ENCODE data around the gene CFAP61.

Gene CFAP61

GRCh38 chr20:20331817-20332216 lies 279.5 kb downstream of the CFAP61 start:
- H3K36me3 ChIP-seq (replicated peaks) = no peaks in the 10 kb centered on the region

GRCh38 chr20:20333866-20334265 lies 281.5 kb downstream of the CFAP61 start:
- H3K36me3 ChIP-seq (replicated peaks) = no peaks in the 10 kb centered on the region
- DNase-seq = no peak
- in situ Hi-C loops (cut with HindIII; ENCODE audit: low pct_ligation_motif_present, low sequenced_read_pairs) = no loop called here
- no peaks in the 10 kb centered on the region for H3K27me3 ChIP-seq (replicated peaks)
- no peak overlapping the region for H3K27ac ChIP-seq
- no peak overlapping the region for H3K4me3 ChIP-seq (ENCODE audit: low read depth, low read length)
- TF ChIP-seq CTCF (IDR thresholded peaks at IDR 0.05; ENCODE audit: low read depth, low read length, missing control alignments) = no peak

More at GRCh38 chr20:20331817-20332216, 279.5 kb downstream of the CFAP61 start:
- no peak for TF ChIP-seq CTCF (IDR thresholded peaks at IDR 0.05; ENCODE audit: low read depth, low read length, missing control alignments)
- Histone ChIP-seq H3K27ac (no peak overlapping the region), H3K27me3 (replicated peaks) (no peaks in the 10 kb centered on the region), H3K4me3 (ENCODE audit: low read depth, low read length) (no peak overlapping the region)
- DNase-seq = no peak
- in situ Hi-C loops (cut with HindIII; ENCODE audit: low pct_ligation_motif_present, low sequenced_read_pairs) = no loop called here

GRCh38 chr20:20334489-20334888 lies 282.2 kb downstream of the CFAP61 start:
- no peaks in the 10 kb centered on the region for H3K36me3 ChIP-seq (replicated peaks)
- in situ Hi-C loops (cut with HindIII; ENCODE audit: low pct_ligation_motif_present, low sequenced_read_pairs) = no loop called here
- H3K4me3 ChIP-seq (ENCODE audit: low read depth, low read length) = no peak overlapping the region
- DNase-seq = no peak
- no peak overlapping the region for H3K27ac ChIP-seq
- no peaks in the 10 kb centered on the region for H3K27me3 ChIP-seq (replicated peaks)
- TF ChIP-seq CTCF (IDR thresholded peaks at IDR 0.05; ENCODE audit: low read depth, low read length, missing control alignments) = no peak

- in situ Hi-C loops (cut with HindIII; ENCODE audit: low pct_ligation_motif_present, low sequenced_read_pairs) = no loop called here
- no peak for DNase-seq
- H3K4me3 ChIP-seq (ENCODE audit: low read depth, low read length) = no peak overlapping the region
- no peak overlapping the region for H3K27ac ChIP-seq
- TF ChIP-seq CTCF (IDR thresholded peaks at IDR 0.05; ENCODE audit: low read depth, low read length, missing control alignments) = no peak
- H3K27me3 ChIP-seq (replicated peaks) = no peaks in the 10 kb centered on the region
- H3K36me3 ChIP-seq (replicated peaks) = no peaks in the 10 kb centered on the region
Measured at GRCh38 chr20:20338133-20338730, 285.9 kb downstream of the CFAP61 start.

- TF ChIP-seq CTCF (IDR thresholded peaks at IDR 0.05; ENCODE audit: low read depth, low read length, missing control alignments) = no peak
- no peak for DNase-seq
- Histone ChIP-seq H3K4me3 (ENCODE audit: low read depth, low read length) (no peak overlapping the region), H3K27ac (no peak overlapping the region), H3K27me3 (replicated peaks) (no peaks in the 10 kb centered on the region), H3K36me3 (replicated peaks) (no peaks in the 10 kb centered on the region)
- in situ Hi-C loops (cut with HindIII; ENCODE audit: low pct_ligation_motif_present, low sequenced_read_pairs) = no loop called here
Measured at GRCh38 chr20:20340443-20340842, 288.1 kb downstream of the CFAP61 start.

- TF ChIP-seq CTCF (IDR thresholded peaks at IDR 0.05; ENCODE audit: low read depth, low read length, missing control alignments) = no peak
- no peak for DNase-seq
- Histone ChIP-seq H3K27ac (no peak overlapping the region), H3K27me3 (replicated peaks) (no peaks in the 10 kb centered on the region), H3K36me3 (replicated peaks) (no peaks in the 10 kb centered on the region), H3K4me3 (ENCODE audit: low read depth, low read length) (no peak overlapping the region)
- in situ Hi-C loops (cut with HindIII; ENCODE audit: low pct_ligation_motif_present, low sequenced_read_pairs) = no loop called here
Measured at GRCh38 chr20:20341371-20341770, 289.0 kb downstream of the CFAP61 start.
